ENCODE data around the gene DAZ3.
"Not testable (repeated sequence)": the region's sequence is repeated elsewhere in the genome, so short reads cannot be mapped to it uniquely, and the experiment has no call there.

Gene DAZ3

GRCh38 chrY:24813293-24813692 lies at the start of gene DAZ3:
DAZ3 (minus strand) TSS chrY:24813393; CDS start chrY:24813185, 208 bp downstream.
- DNase-seq = not testable (repeated sequence)

- DNase-seq = not testable (repeated sequence)
Measured at GRCh38 chrY:24833619-24834018, 20.4 kb upstream of the DAZ3 start, which contains the start of gene DAZ4. DAZ4 (plus strand) TSS chrY:24833919; CDS start chrY:24834127, 208 bp downstream.

DNA sequence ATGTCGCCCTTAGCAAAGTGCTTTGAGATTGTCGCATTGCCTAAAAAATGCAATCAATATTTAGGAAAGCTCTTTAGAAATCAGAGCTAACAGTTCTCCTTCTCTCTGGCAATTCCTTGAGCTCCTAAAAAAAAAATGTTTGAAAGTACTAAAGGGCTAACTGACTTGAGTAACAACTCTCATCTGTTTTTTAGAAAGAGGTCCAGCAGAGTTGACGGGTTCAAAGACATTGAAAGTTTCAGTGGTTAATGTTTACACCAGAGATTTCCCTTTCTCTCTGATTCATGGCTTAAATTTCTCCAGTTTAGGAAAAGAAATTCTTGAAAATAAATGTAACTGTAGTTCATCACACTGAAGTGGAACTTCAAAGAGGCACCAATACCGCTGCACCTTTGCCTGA lies 11.9 kb upstream of the DAZ3 start:
- DNase-seq = not testable (repeated sequence)

DNA sequence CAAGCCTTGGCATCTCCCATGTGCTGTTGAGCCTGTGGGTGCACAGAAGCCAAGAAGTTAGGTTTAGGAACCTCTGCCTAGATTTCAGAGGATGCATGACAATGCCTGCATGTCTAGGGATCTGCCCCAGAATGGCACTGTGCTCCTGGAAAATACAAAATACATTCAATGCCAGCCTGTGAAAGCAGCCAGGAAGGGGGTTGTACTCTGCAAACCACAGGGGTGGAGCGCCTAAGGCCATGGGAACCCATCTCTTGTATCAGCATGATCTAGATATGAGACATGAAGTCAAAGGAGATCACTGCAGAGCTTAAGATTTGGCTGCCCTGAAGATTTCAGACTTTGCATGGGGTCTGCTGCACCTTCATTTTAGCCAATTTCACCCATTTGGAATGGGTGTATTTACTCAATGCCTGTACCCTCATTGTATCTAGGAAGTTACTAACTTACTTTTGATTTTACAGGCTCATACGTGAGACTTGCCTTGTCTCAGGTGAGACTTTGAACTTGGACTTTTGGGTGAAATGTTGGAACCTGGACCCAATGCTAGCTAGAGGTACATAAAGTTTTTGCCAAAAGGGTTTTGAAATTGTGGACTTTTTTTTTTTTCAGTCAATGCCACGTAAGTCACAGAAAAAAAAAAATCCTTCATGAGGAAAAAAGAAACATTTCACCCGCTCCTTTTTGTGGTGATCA lies 11.1 kb upstream of the DAZ3 start:
- not testable (repeated sequence) for DNase-seq

DNA sequence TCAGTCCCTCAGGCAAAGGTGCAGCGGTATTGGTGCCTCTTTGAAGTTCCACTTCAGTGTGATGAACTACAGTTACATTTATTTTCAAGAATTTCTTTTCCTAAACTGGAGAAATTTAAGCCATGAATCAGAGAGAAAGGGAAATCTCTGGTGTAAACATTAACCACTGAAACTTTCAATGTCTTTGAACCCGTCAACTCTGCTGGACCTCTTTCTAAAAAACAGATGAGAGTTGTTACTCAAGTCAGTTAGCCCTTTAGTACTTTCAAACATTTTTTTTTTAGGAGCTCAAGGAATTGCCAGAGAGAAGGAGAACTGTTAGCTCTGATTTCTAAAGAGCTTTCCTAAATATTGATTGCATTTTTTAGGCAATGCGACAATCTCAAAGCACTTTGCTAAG lies 8.6 kb upstream of the DAZ3 start:
- DNase-seq = not testable (repeated sequence)
